ENCODE data around the gene AFF4. TPM values are rescaled to one million over a fixed set of nuclear protein-coding genes. Genes with fewer than 3 reads are reported as not detected.

Gene AFF4
- total and polyA plus RNA-seq, 9 of the 15 experiments (the other 6 are each of a cell fraction or from before 2014, with no cell fraction given), result 1.7 to 25.8 (median 17.9) TPM

- H2AFZ ChIP-seq (ENCODE audit: low read depth, low read length), result no peak overlapping the region
- no TSS peak for BruUV-seq (replicated peaks)
- no peak for DNase-seq (ENCODE audit: extremely low read depth in 1 of 4, low spot score in 3 of 4)
- no peaks in the 10 kb centered on the region; a peak in 2 of 5 replicates for H3K4me1 ChIP-seq (replicated peaks in 1 of 2; ENCODE audit: control insufficient read depth in 2 of 2, insufficient read depth in 2 of 2, low read length in 2 of 2)
- intact Hi-C loops (cut with micrococcal nuclease), result no loop called here
- H3K4me2 ChIP-seq (ENCODE audit: insufficient read depth, low read length), result no peak overlapping the region
- no peak for ATAC-seq
- TF ChIP-seq MTA3 (IDR thresholded peaks at IDR 0.05; ENCODE audit: borderline replicate concordance) (no peak), MAFK (IDR thresholded peaks at IDR 0.05; ENCODE audit: low read length) (no peak), TEAD2 (tag; IDR thresholded peaks at IDR 0.05) (no peak), BCOR (IDR thresholded peaks at IDR 0.05) (no peak), ZNF311 (CRISPR knock-in tag; IDR thresholded peaks at IDR 0.05) (no peak), ZNF586 (CRISPR knock-in tag; conservative IDR thresholded peaks at IDR 0.05) (no peak), JUN (IDR thresholded peaks at IDR 0.05; ENCODE audit: borderline replicate concordance, low read depth, low read length) (no peak), JUN (CRISPR knock-in tag; IDR thresholded peaks at IDR 0.05; ENCODE audit: borderline replicate concordance) (no peak), ZNF277 (CRISPR knock-in tag; IDR thresholded peaks at IDR 0.05; ENCODE audit: borderline replicate concordance) (no peak), HINFP (tag; conservative IDR thresholded peaks at IDR 0.05; ENCODE audit: low read depth) (no peak), CREB1 (IDR thresholded peaks at IDR 0.05) (no peak), CREB1 (CRISPR knock-in tag; IDR thresholded peaks at IDR 0.05) (no peak), SNRNP70 (optimal IDR thresholded peaks at IDR 0.05; ENCODE audit: low read depth, low read length) (no peak), MEF2D (tag; conservative IDR thresholded peaks at IDR 0.05; ENCODE audit: low read depth) (no peak), POLR3A (IDR thresholded peaks at IDR 0.05; ENCODE audit: borderline replicate concordance, extremely low read depth, insufficient read depth, insufficient read length) (no peak), SNIP1 (IDR thresholded peaks at IDR 0.05; ENCODE audit: low read depth) (no peak), SMAD2 (IDR thresholded peaks at IDR 0.05; ENCODE audit: low read depth, low read length) (no peak), PYGO2 (tag; IDR thresholded peaks at IDR 0.05) (no peak)
- H3K9me3 ChIP-seq (replicated peaks; ENCODE audit: control insufficient read depth, insufficient read depth, low read depth, low read length), result no peaks in the 10 kb centered on the region
- H3K79me2 ChIP-seq (ENCODE audit: control insufficient read depth, insufficient read depth, low read length), result peaks cover 66% of the 10 kb centered on the region
- peaks cover 18% of the 10 kb centered on the region; the same call in 1 of the 2 replicates for H4K20me1 ChIP-seq (replicated peaks; ENCODE audit: control insufficient read depth, insufficient read depth, low read length)
- in situ Hi-C loops (cut with MboI), result no loop called here
- WGBS (ENCODE audit: insufficient coverage, low coverage, missing lambda C conversion rate), result 56% methylated on average over 3 of the region's 3 CpGs
- no peak overlapping the region for H3K9ac ChIP-seq (ENCODE audit: insufficient read depth in 1 of 2, low read depth in 2 of 2, low read length in 2 of 2)
- H3K27ac ChIP-seq (ENCODE audit: extremely low read depth, low read depth, low read length), result no peak overlapping the region
- peaks cover 2% of the 10 kb centered on the region for H3K9me1 ChIP-seq (ENCODE audit: control insufficient read depth, insufficient read depth, low read length)
- no peak for FAIRE-seq
- ChIA-PET CTCF (ENCODE audit: low intra/inter-chr PET ratio) (no interaction called here), POLR2A (interaction anchor here (0.7 to 3.2 kb wide), 4 partner anchors 9 to 28 kb away, joined by 3 to 12 read pairs (median 6); partner anchors contain the start of gene AFF4)
- no peak overlapping the region for H3K4me3 ChIP-seq
- H3K36me3 ChIP-seq (ENCODE audit: control insufficient read depth, insufficient read depth, low read length), result peaks cover 9% of the 10 kb centered on the region; the same call in 1 of the 3 replicates
- no peaks in the 10 kb centered on the region for H3K27me3 ChIP-seq (ENCODE audit: control insufficient read depth in 2 of 2, insufficient read depth in 2 of 2, low read length in 2 of 2)
These were observed 19.9 kb downstream of the AFF4 start for GRCh38 chr5:132943362-132944022.

Data from K562 (cell line).